HG02884 (cell line): ENCODE data around the gene SHROOM2.

Experiments
- ATAC-seq: cut with Tn5 transposase; IDR thresholded peaks from one replicate; pipeline ENCODE4 v1.9.1; 2021; ENCODE audit warnings: mild to moderate bottlenecking, moderate library complexity; ENCODE audit not compliant: unreplicated experiment

SHROOM2 gene

GRCh38 chrX:9890681-9891091 is 104.5 kb downstream of the SHROOM2 start:
- no peak for ATAC-seq

- no peak for ATAC-seq
Measured at GRCh38 chrX:9895225-9895912, 109.1 kb downstream of the SHROOM2 start.

GRCh38 chrX:9897761-9898161 is 111.5 kb downstream of the SHROOM2 start:
- no peak for ATAC-seq

- no peak for ATAC-seq
Measured at GRCh38 chrX:9899640-9900111, 113.4 kb downstream of the SHROOM2 start.

- no peak for ATAC-seq
Measured at GRCh38 chrX:9902656-9903055, 116.4 kb downstream of the SHROOM2 start.

- ATAC-seq: no peak
Measured at GRCh38 chrX:9903146-9903545, 116.9 kb downstream of the SHROOM2 start.

- no peak for ATAC-seq
Measured at GRCh38 chrX:9905288-9905687, 119.1 kb downstream of the SHROOM2 start.

- ATAC-seq: no peak
Measured at GRCh38 chrX:9905721-9906120, 119.5 kb downstream of the SHROOM2 start.

- ATAC-seq: no peak
Measured at GRCh38 chrX:9906919-9907318, 120.7 kb downstream of the SHROOM2 start.

- no peak for ATAC-seq
Measured at GRCh38 chrX:9907645-9908387, 121.6 kb downstream of the SHROOM2 start.

GRCh38 chrX:9909254-9909653 is 123.0 kb downstream of the SHROOM2 start:
- no peak for ATAC-seq

- ATAC-seq: no peak
Measured at GRCh38 chrX:9911487-9911886, 125.3 kb downstream of the SHROOM2 start.

GRCh38 chrX:9912351-9913145 is 126.3 kb downstream of the SHROOM2 start:
- no peak for ATAC-seq

GRCh38 chrX:9913146-9913433 is 126.9 kb downstream of the SHROOM2 start:
- no peak for ATAC-seq

GRCh38 chrX:9917861-9918260 is 131.6 kb downstream of the SHROOM2 start:
- no peak for ATAC-seq

GRCh38 chrX:9919632-9920172 is 133.5 kb downstream of the SHROOM2 start:
- ATAC-seq: no peak

- no peak for ATAC-seq
Measured at GRCh38 chrX:9921407-9921806, 135.2 kb downstream of the SHROOM2 start.

- no peak for ATAC-seq
Measured at GRCh38 chrX:9923357-9923756, 137.1 kb downstream of the SHROOM2 start.

GRCh38 chrX:9926002-9926401 is 139.8 kb downstream of the SHROOM2 start:
- ATAC-seq: no peak

- ATAC-seq: no peak
Measured at GRCh38 chrX:9927698-9928482, 141.7 kb downstream of the SHROOM2 start.

GRCh38 chrX:9935436-9935835 is 149.2 kb downstream of the SHROOM2 start:
- no peak for ATAC-seq
